Thyroid gland (tissue), 4 donors: ENCODE results near the gene KCNQ2. TPM values are rescaled to one million over a fixed set of nuclear protein-coding genes. Genes with fewer than 3 reads are reported as not detected.

Experiments
- DNase-seq, 2 donors: peaks; one replicate each; pipeline ENCODE4 v3.0.0-alpha.2; 2019
- H3K27ac ChIP-seq, 3 donors: fragments of 200-600 bp; sonication (generic); 1 replicate in 2 of 3; 2 replicates in 1 of 3; pipeline ENCODE4 v1.5.1; 2016 to 2019; ENCODE audit warnings: mild to moderate bottlenecking in 1 of 3, moderate library complexity in 1 of 3
- H3K27me3 ChIP-seq: fragments of 200-600 bp; sonication (generic); one replicate; pipeline ENCODE4 v1.5.1; 2019
- H3K36me3 ChIP-seq, 2 donors: fragments of 200-600 bp; sonication (generic); one replicate each; pipeline ENCODE4 v1.5.1; 2016 to 2019
- H3K4me1 ChIP-seq, 2 donors: fragments of 200-600 bp; sonication (generic); one replicate each; pipeline ENCODE4 v1.5.1; 2017 to 2019
- H3K4me3 ChIP-seq, 3 donors: fragments of 200-600 bp; sonication (generic); replicated peaks in 1 of 3; 1 replicate in 2 of 3; 2 replicates in 1 of 3; pipeline ENCODE4 v1.5.1; 2016; ENCODE audit warnings: mild to moderate bottlenecking in 1 of 3
- H3K9me3 ChIP-seq: fragments of 200-600 bp; sonication (generic); one replicate; pipeline ENCODE4 v1.5.1; 2017
- CTCF ChIP-seq, 6 experiments: fragments of 200-600 bp in 3 of 6; fragments of 450-650 bp in 3 of 6; sonication (generic) in 3 of 6; IDR thresholded peaks; one replicate each; pipeline ENCODE4 v1.5.1; 2016 to 2019; ENCODE audit warnings: antibody characterized with exemption in 6 of 6, mild to moderate bottlenecking in 2 of 6, inconsistent platforms in 1 of 6, moderate library complexity in 1 of 6
- POLR2A ChIP-seq, 2 donors: fragments of 450-650 bp; IDR thresholded peaks; one replicate each; pipeline ENCODE4 v1.6.1; 2017; ENCODE audit warnings: antibody characterized with exemption in 2 of 2, mild to moderate bottlenecking in 2 of 2, moderate library complexity in 1 of 2
- WGBS, 2 donors: methylation state at CpG; one replicate each; pipeline ENCODE4 v1.1.5; 2017; 5-methylcytosine and 5-hydroxymethylcytosine counted together
- intact Hi-C: fragments of 100-400 bp; cut with DNase I; formaldehyde crosslinking; loops from one replicate; pipeline ENCODE4 v1.15.1; 2023
- total RNA-seq, 4 donors: library from RNA; depleted of rRNA; stranded (reverse); fragments of >200 nt; gene quantifications; one replicate each; pipeline ENCODE4 v1.2.3, GENCODE V29; 2016

Gene KCNQ2
- total RNA-seq, 4 donors from 2014 or later, result 0.11 to 0.27 TPM; not detected in 2

- H3K36me3 ChIP-seq, result no peaks in the 10 kb centered on the region
- H3K9me3 ChIP-seq, result no peaks in the 10 kb centered on the region
- no peak for DNase-seq
- TF ChIP-seq POLR2A (IDR thresholded peaks at IDR 0.05) (no peak), CTCF (IDR thresholded peaks at IDR 0.05) (no peak)
- H3K27me3 ChIP-seq, result peaks cover 13% of the 10 kb centered on the region
- H3K4me1 ChIP-seq, result no peaks in the 10 kb centered on the region
- H3K4me3 ChIP-seq, result no peak overlapping the region
- 73 to 79% methylated on average over 9 to 12 of the region's 12 CpGs for WGBS, 2 donors
- no peak overlapping the region for H3K27ac ChIP-seq
- intact Hi-C loops, result no loop called here
Measured at GRCh38 chr20:63468421-63468820, 4.0 kb downstream of the KCNQ2 start.

- no peaks in the 10 kb centered on the region for H3K36me3 ChIP-seq
- H3K9me3 ChIP-seq, result no peaks in the 10 kb centered on the region
- WGBS, 2 donors, result 70 to 73% methylated on average over 16 of the region's 19 CpGs
- H3K27ac ChIP-seq, result no peak overlapping the region
- DNase-seq, result no peak
- intact Hi-C loops, result no loop called here
- no peak for TF ChIP-seq CTCF (IDR thresholded peaks at IDR 0.05)
- no peak for TF ChIP-seq POLR2A (IDR thresholded peaks at IDR 0.05)
- H3K4me3 ChIP-seq, result no peak overlapping the region
- H3K27me3 ChIP-seq, result peaks cover 13% of the 10 kb centered on the region
- H3K4me1 ChIP-seq, result no peaks in the 10 kb centered on the region
Measured at GRCh38 chr20:63467294-63468083, 5.0 kb downstream of the KCNQ2 start.

GRCh38 chr20:63466861-63467260 lies 5.6 kb downstream of the KCNQ2 start:
- 82 to 85% methylated on average over 13 to 17 of the region's 17 CpGs for WGBS, 2 donors
- peaks cover 9% of the 10 kb centered on the region for H3K27me3 ChIP-seq
- no peak overlapping the region for H3K4me3 ChIP-seq
- H3K36me3 ChIP-seq, result no peaks in the 10 kb centered on the region
- TF ChIP-seq CTCF (IDR thresholded peaks at IDR 0.05) (no peak), POLR2A (IDR thresholded peaks at IDR 0.05) (no peak)
- intact Hi-C loops, result no loop called here
- DNase-seq, result no peak
- no peak overlapping the region for H3K27ac ChIP-seq
- no peaks in the 10 kb centered on the region for H3K4me1 ChIP-seq
- no peaks in the 10 kb centered on the region for H3K9me3 ChIP-seq

- H3K27me3 ChIP-seq, result peaks cover 3% of the 10 kb centered on the region
- H3K4me3 ChIP-seq, result no peak overlapping the region
- DNase-seq, result no peak
- H3K27ac ChIP-seq, result no peak overlapping the region
- no peaks in the 10 kb centered on the region for H3K36me3 ChIP-seq
- 84% methylated on average over 29 to 43 of the region's 55 CpGs for WGBS, 2 donors
- TF ChIP-seq POLR2A (IDR thresholded peaks at IDR 0.05) (no peak), CTCF (IDR thresholded peaks at IDR 0.05) (no peak)
- no peaks in the 10 kb centered on the region for H3K4me1 ChIP-seq
- intact Hi-C loops, result no loop called here
- no peaks in the 10 kb centered on the region for H3K9me3 ChIP-seq
Measured at GRCh38 chr20:63466250-63466825, 6.1 kb downstream of the KCNQ2 start.
